K562 (cell line): ENCODE measurements around the gene CTIF. TPM values are rescaled to one million over a fixed set of nuclear protein-coding genes. Genes with fewer than 3 reads are reported as not detected.

Experiments used
- ATAC-seq: fragments of 200-7000 bp; cut with Tn5 transposase; 3 replicates; pipeline ENCODE4 v1.9.1; 2020; ENCODE audit warnings: moderate library complexity
- BruUV-seq: library from RNA; stranded (reverse); fragments of 400-500 nt; replicated peaks from 2 replicates; lab custom pipeline; 2021; lab: Mats Ljungman, UMichigan
- CTCF ChIA-PET: fragments of 300-600 bp; formaldehyde crosslinking; extraction: SDS; loops from one replicate; lab custom pipeline; 2021; ENCODE audit warnings: low intra/inter-chr PET ratio; lab: Yijun Ruan, JAX
- POLR2A ChIA-PET: fragments of 300-600, 350-650 bp; sonication (Branson Sonifier 250); formaldehyde crosslinking; extraction: SDS; loops from one replicate; lab custom pipeline; 2021; ENCODE audit warnings: antibody characterized with exemption, inconsistent platforms; lab: Yijun Ruan, JAX
- DNase-seq, 4 experiments: peaks; one replicate each; pipeline versions ENCODE4 v3.0.0 to v3.0.0-alpha.2; 2011 to 2018; ENCODE audit warnings: low spot score in 3 of 4, mixed read lengths in 3 of 4; ENCODE audit errors: extremely low read depth in 1 of 4
- FAIRE-seq: peaks from 2 replicates; lab custom pipeline; 2011; peaks lifted over from hg19 to GRCh38; lab: Jason Lieb, UNC
- H2AFZ ChIP-seq: 2 replicates; pipeline ENCODE4 v1.6.0; 2011; ENCODE audit warnings: low read depth, low read length, control low read depth, inconsistent platforms
- H3K27ac ChIP-seq: fragments of 200-600 bp; 3 replicates; pipeline ENCODE4 v1.8.0; 2011; ENCODE audit warnings: low read depth, mild to moderate bottlenecking, control low read depth, inconsistent platforms, low read length, moderate library complexity, mixed read lengths; ENCODE audit errors: extremely low read depth
- H3K27me3 ChIP-seq, 2 experiments: fragments of 300-600 bp in 1 of 2; 2 replicates in 1 of 2; 3 replicates in 1 of 2; pipeline versions ENCODE4 v1.6.0 to v1.8.0; 2011; ENCODE audit warnings: inconsistent platforms in 2 of 2, low read length in 2 of 2, mild to moderate bottlenecking in 1 of 2, mixed read lengths in 1 of 2, moderate library complexity in 1 of 2; ENCODE audit not compliant: control insufficient read depth in 2 of 2, insufficient read depth in 2 of 2
- H3K36me3 ChIP-seq: fragments of 300-600 bp; 3 replicates; pipeline ENCODE4 v1.8.0; 2011; ENCODE audit warnings: mild to moderate bottlenecking, low read length, inconsistent platforms; ENCODE audit not compliant: control insufficient read depth, insufficient read depth
- H3K4me1 ChIP-seq, 2 experiments: fragments of 200-600 bp in 1 of 2; replicated peaks in 1 of 2; 2 replicates in 1 of 2; 3 replicates in 1 of 2; pipeline versions ENCODE4 v1.5.1 to v1.8.0; 2011; ENCODE audit warnings: inconsistent platforms in 2 of 2, low read length in 2 of 2, mild to moderate bottlenecking in 1 of 2, mixed read lengths in 1 of 2, moderate library complexity in 1 of 2; ENCODE audit not compliant: control insufficient read depth in 2 of 2, insufficient read depth in 2 of 2
- H3K4me2 ChIP-seq: 2 replicates; pipeline ENCODE4 v1.6.1; 2011; ENCODE audit warnings: low read length, control low read depth, inconsistent platforms, mixed read lengths; ENCODE audit not compliant: insufficient read depth
- H3K4me3 ChIP-seq: fragments of 200-600 bp; sonication (generic), shearing (Covaris generic); 2 replicates; pipeline ENCODE4 v1.5.1; 2016; ENCODE audit warnings: control low read depth, inconsistent platforms
- H3K79me2 ChIP-seq: fragments of 200-600 bp; 3 replicates; pipeline ENCODE4 v1.8.0; 2011; ENCODE audit warnings: low read length, inconsistent platforms; ENCODE audit not compliant: control insufficient read depth, insufficient read depth
- H3K9ac ChIP-seq, 2 experiments: 2 replicates each; pipeline versions ENCODE4 v1.6.0 to v1.6.1; 2011; ENCODE audit warnings: low read depth in 2 of 2, low read length in 2 of 2, control low read depth in 1 of 2, inconsistent platforms in 1 of 2, mild to moderate bottlenecking in 1 of 2, mixed read lengths in 1 of 2; ENCODE audit not compliant: insufficient read depth in 1 of 2
- H3K9me1 ChIP-seq: one replicate; pipeline ENCODE4 v1.6.0; 2011; ENCODE audit warnings: inconsistent platforms, mild to moderate bottlenecking, low read length, moderate library complexity; ENCODE audit not compliant: control insufficient read depth, insufficient read depth
- H3K9me3 ChIP-seq: replicated peaks from 2 replicates; pipeline ENCODE4 v1.5.1; 2011; ENCODE audit warnings: low read depth, low read length, inconsistent platforms; ENCODE audit not compliant: control insufficient read depth, insufficient read depth
- H4K20me1 ChIP-seq: replicated peaks from 2 replicates; pipeline ENCODE4 v1.6.1; 2011; ENCODE audit warnings: low read length, inconsistent platforms, mixed read lengths; ENCODE audit not compliant: control insufficient read depth, insufficient read depth
- BACH1 ChIP-seq: fragments of 200-800 bp; sonication (Bioruptor generic); IDR thresholded peaks from 2 replicates; pipeline ENCODE4 v1.6.1; 2016; ENCODE audit warnings: missing genetic modification characterization, missing compliant biosample characterization
- EP300 ChIP-seq: IDR thresholded peaks from 2 replicates; pipeline ENCODE4 v1.6.1; 2012; ENCODE audit warnings: low read length, improper control_type of control experiment
- HLTF ChIP-seq: fragments of 450-650 bp; IDR thresholded peaks from 2 replicates; pipeline ENCODE4 v1.6.1; 2016
- KLF10 ChIP-seq: fragments of 250-450 bp; sonication (Bioruptor Pico); IDR thresholded peaks from 2 replicates; pipeline ENCODE4 v1.6.1; 2021; ENCODE audit warnings: matching md5 sums
- KLF13 ChIP-seq: fragments of 450-650 bp; IDR thresholded peaks from 2 replicates; pipeline ENCODE4 v1.6.1; 2016; ENCODE audit warnings: missing genetic modification characterization, low read depth, mild to moderate bottlenecking, missing compliant biosample characterization, moderate library complexity, borderline replicate concordance
- MEF2A ChIP-seq: IDR thresholded peaks from 2 replicates; pipeline ENCODE4 v1.6.1; 2011; ENCODE audit warnings: low read depth, mild to moderate bottlenecking, low read length, moderate library complexity; ENCODE audit not compliant: control insufficient read depth
- NR2C2 ChIP-seq, 2 experiments: fragments of 200-800 bp in 1 of 2; sonication (Bioruptor generic) in 1 of 2; sonication (generic) in 1 of 2; formaldehyde crosslinking in 1 of 2; IDR thresholded peaks; 2 replicates each; pipeline versions ENCODE4 v1.6.1 to v1.8.0; 2016 to 2022; ENCODE audit warnings: mild to moderate bottlenecking in 1 of 2, missing compliant biosample characterization in 1 of 2, missing genetic modification characterization in 1 of 2, missing genetic modification reagents in 1 of 2
- PHB2 ChIP-seq: fragments of 450-650 bp; IDR thresholded peaks from 2 replicates; pipeline ENCODE4 v1.6.1; 2017; ENCODE audit warnings: low read depth
- PML ChIP-seq: IDR thresholded peaks from 2 replicates; pipeline ENCODE4 v1.6.1; 2012; ENCODE audit warnings: low read length, inconsistent platforms
- RBM34 ChIP-seq: fragments of 200-400 bp; formaldehyde crosslinking; IDR thresholded peaks from 2 replicates; pipeline ENCODE4 v1.6.1; 2018; ENCODE audit warnings: low read length, borderline replicate concordance; ENCODE audit not compliant: insufficient read depth
- SMAD2 ChIP-seq: fragments of 150-350 bp; IDR thresholded peaks from 2 replicates; pipeline ENCODE4 v1.6.1; 2014; ENCODE audit warnings: low read depth, mild to moderate bottlenecking, low read length
- SMAD3 ChIP-seq: fragments of 450-650 bp; formaldehyde crosslinking; conservative IDR thresholded peaks from 2 replicates; pipeline ENCODE4 v1.4.0; 2020; ENCODE audit warnings: mild to moderate bottlenecking
- SMARCA5 ChIP-seq: fragments of 450-650 bp; IDR thresholded peaks from 2 replicates; pipeline ENCODE4 v1.6.1; 2016
- TAF15 ChIP-seq: fragments of 200-400 bp; formaldehyde crosslinking; IDR thresholded peaks from 2 replicates; pipeline ENCODE4 v1.6.1; 2017; ENCODE audit warnings: mild to moderate bottlenecking, low read depth, low read length, moderate library complexity
- TGIF2 ChIP-seq: sonication (generic); formaldehyde crosslinking; IDR thresholded peaks from 2 replicates; pipeline ENCODE4 v1.8.1; 2022; ENCODE audit warnings: mild to moderate bottlenecking, missing genetic modification reagents, moderate library complexity
- ZEB2 ChIP-seq: fragments of 450-650 bp; IDR thresholded peaks from 2 replicates; pipeline ENCODE4 v1.6.1; 2016
- ZNF354B ChIP-seq: fragments of 250-450 bp; sonication (Bioruptor Pico); IDR thresholded peaks from 2 replicates; pipeline ENCODE4 v1.4.0; 2020
- ZNF445 ChIP-seq: fragments of 250-450 bp; sonication (Bioruptor Pico); IDR thresholded peaks from 2 replicates; pipeline ENCODE4 v1.4.0; 2020; ENCODE audit warnings: low read depth, mild to moderate bottlenecking, moderate library complexity
- WGBS: fragments of 100-300 bp; shearing (Covaris generic); methylation state at CpG from one replicate; pipeline ENCODE4 v1.1.6; 2016; ENCODE audit warnings: low coverage, mixed read lengths; ENCODE audit not compliant: insufficient coverage; ENCODE audit errors: missing lambda C conversion rate; 5-methylcytosine and 5-hydroxymethylcytosine counted together
- in situ Hi-C: fragments of 300-500 bp; cut with MboI; formaldehyde crosslinking; loops from 4 replicates; pipeline ENCODE4 v1.15.0; 2018; ENCODE audit warnings: inconsistent platforms, mixed read lengths
- intact Hi-C: fragments of 100-400 bp; cut with micrococcal nuclease; formaldehyde crosslinking; loops from 2 replicates; pipeline ENCODE4 v1.14.2; 2022
- polyA plus RNA-seq, 8 experiments: library from polyadenylated mRNA; depleted of rRNA in 4 of 8; stranded (reverse) in 5 of 8; unstranded in 3 of 8; fragments of >200 nt; fragmentation: Nextera tagmentation in 2 of 8; fragmentation: Illumina TruSeq in 1 of 8; extraction: Ambion mirVana in 2 of 8; extraction: Trizol in 1 of 8; gene quantifications; 2 replicates each; pipeline versions ENCODE4 v1.2.1 to v1.2.3, GENCODE V29; 2011 to 2014; ENCODE audit warnings: inconsistent platforms in 1 of 8, missing spikeins in 1 of 8
- total RNA-seq, 7 experiments: library from RNA; depleted of rRNA in 6 of 7; stranded (reverse); fragments of >200 nt in 6 of 7; fragmentation: Illumina TruSeq in 2 of 7; extraction: Trizol in 2 of 7; gene quantifications; 2 replicates each; pipeline versions ENCODE4 v1.2.1 to v1.2.3, GENCODE V29; 2011 to 2021; ENCODE audit warnings: low replicate concordance in 1 of 7

The CTIF gene
- total and polyA plus RNA-seq, 9 of the 15 experiments (the other 6 are each of a cell fraction or from before 2014, with no cell fraction given): 0.17 to 11.5 (median 2.2) TPM

DNA sequence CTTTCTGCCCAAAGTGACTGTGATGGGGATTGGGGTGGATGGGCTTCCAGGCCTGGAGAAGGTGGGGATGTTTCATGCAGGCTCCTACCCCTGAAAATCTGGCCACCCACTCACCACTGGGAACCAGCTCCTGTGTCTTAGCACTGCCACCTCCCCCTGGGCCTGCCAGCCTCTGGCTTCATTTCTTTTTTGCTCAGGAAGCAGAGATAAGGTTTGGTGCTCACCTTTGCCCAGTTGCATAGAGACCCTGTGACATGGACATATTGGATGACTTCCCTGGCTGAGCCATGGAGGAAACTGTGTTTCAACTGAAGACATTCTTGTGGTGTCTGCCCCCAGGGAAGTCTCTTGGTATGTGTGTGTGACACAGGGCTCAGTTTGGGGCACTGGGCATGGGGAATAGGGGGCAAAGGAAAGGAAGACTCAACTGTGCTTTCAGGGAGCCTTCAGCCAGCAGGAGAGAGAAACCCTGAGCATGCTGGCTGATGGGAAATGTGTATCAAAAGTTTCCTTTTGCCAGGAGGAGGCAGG, 16.7 kb downstream of the CTIF start (continued):
- TF ChIP-seq RBM34 (no peak), EP300 (no peak), PHB2 (no peak), MEF2A (no peak), BACH1 (tag) (no peak), SMAD2 (no peak), HLTF (no peak), ZNF354B (CRISPR knock-in tag) (no peak), KLF10 (CRISPR knock-in tag) (no peak), KLF13 (tag) (no peak), TGIF2 (no peak), ZEB2 (no peak), ZNF445 (CRISPR knock-in tag) (no peak), SMARCA5 (no peak), PML (no peak)

DNA sequence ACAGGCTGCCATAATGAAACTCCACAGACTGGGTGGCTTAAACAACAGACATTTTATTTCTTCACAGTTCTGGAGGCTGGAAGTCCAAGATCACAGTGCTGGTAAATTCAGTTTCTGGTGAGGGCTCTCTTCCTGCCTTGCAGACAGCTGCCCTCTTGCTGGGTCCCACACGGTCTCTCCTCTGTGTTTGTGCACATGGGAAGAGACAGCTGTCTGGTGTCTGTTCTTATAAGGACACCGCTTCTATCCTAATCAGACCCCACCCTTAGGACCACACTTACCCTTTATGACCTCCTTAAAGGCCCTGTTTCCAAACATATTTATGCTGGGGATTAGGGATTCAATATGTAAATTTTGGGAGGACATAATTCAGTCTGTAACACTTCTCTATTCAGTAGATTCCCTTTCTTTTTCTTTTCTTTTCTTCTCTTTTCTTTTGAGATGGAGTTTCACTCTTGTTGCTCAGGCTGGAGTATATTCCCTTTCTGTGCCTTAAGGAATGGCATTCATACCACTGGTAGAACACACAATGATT, 18.9 kb downstream of the CTIF start:
- no peak overlapping the region for H3K4me3 ChIP-seq
- H3K79me2 ChIP-seq: no peaks in the 10 kb centered on the region
- H3K9ac ChIP-seq: no peak overlapping the region
- intact Hi-C loops: no loop called here
- ATAC-seq: no peak; the same call in 2 of the 3 replicates
- FAIRE-seq: no peak
- no peaks in the 10 kb centered on the region for H3K9me3 ChIP-seq
- no peak for DNase-seq
- BruUV-seq: no TSS peak
- no peaks in the 10 kb centered on the region for H3K27me3 ChIP-seq
- in situ Hi-C loops: no loop called here
- H3K27ac ChIP-seq: no peak overlapping the region
- CTCF ChIA-PET: no interaction called here
- TF ChIP-seq SMAD3 (CRISPR knock-in tag) (no peak), NR2C2 (CRISPR knock-in tag; IDR thresholded peaks at IDR 0.05) (no peak), NR2C2 (tag; IDR thresholded peaks at IDR 0.05) (no peak), TAF15 (no peak)
- TF ChIP-seq, all 486 proteins: peak for 0
- POLR2A ChIA-PET: no interaction called here
- H3K9me1 ChIP-seq: no peaks in the 10 kb centered on the region
- H3K4me1 ChIP-seq: no peaks in the 10 kb centered on the region; a peak in 2 of 5 replicates
- no peaks in the 10 kb centered on the region for H4K20me1 ChIP-seq
- 50% methylated on average over 1 of the region's 2 CpGs for WGBS
- no peaks in the 10 kb centered on the region for H3K36me3 ChIP-seq
- no peak overlapping the region for H3K4me2 ChIP-seq
- no peak overlapping the region for H2AFZ ChIP-seq
